HEK293T (cell line): Measurements from ENCODE around the gene OPRL1.

Experiments used
- CTCF ChIA-PET: fragments of 350-600 bp; formaldehyde crosslinking; extraction: SDS; loops from one replicate; lab custom pipeline; 2021; ENCODE audit warnings: antibody characterized with exemption, inconsistent platforms; lab: Yijun Ruan, JAX
- POLR2A ChIA-PET: fragments of 350-600 bp; formaldehyde crosslinking; extraction: SDS; loops from one replicate; lab custom pipeline; 2020; ENCODE audit warnings: antibody characterized with exemption, inconsistent platforms; lab: Yijun Ruan, JAX
- DNase-seq: peaks from one replicate; pipeline ENCODE4 v3.0.0; 2012; ENCODE audit warnings: mixed read lengths; ENCODE audit errors: extremely low spot score
- ARNT ChIP-seq: fragments of 450-650 bp; IDR thresholded peaks from 2 replicates; pipeline ENCODE4 v1.6.1; 2017; ENCODE audit warnings: mild to moderate bottlenecking
- BHLHE40 ChIP-seq: fragments of 450-650 bp; IDR thresholded peaks from 2 replicates; pipeline ENCODE4 v1.6.1; 2016; ENCODE audit warnings: mild to moderate bottlenecking, moderate library complexity, borderline replicate concordance
- CTBP1 ChIP-seq: fragments of 450-650 bp; IDR thresholded peaks from 2 replicates; pipeline ENCODE4 v1.6.1; 2016; ENCODE audit warnings: borderline replicate concordance
- ELF4 ChIP-seq: fragments of 450-650 bp; IDR thresholded peaks from 2 replicates; pipeline ENCODE4 v1.6.1; 2017; ENCODE audit warnings: antibody characterized with exemption
- FOXA1 ChIP-seq: fragments of 450-650 bp; IDR thresholded peaks from 2 replicates; pipeline ENCODE4 v1.6.1; 2016; ENCODE audit warnings: mild to moderate bottlenecking
- FOXK2 ChIP-seq: fragments of 450-650 bp; IDR thresholded peaks from 2 replicates; pipeline ENCODE4 v1.6.1; 2016; ENCODE audit warnings: mild to moderate bottlenecking
- FOXM1 ChIP-seq: fragments of 450-650 bp; IDR thresholded peaks from 2 replicates; pipeline ENCODE4 v1.6.1; 2017; ENCODE audit warnings: mild to moderate bottlenecking, borderline replicate concordance
- HDGF ChIP-seq: fragments of 450-650 bp; IDR thresholded peaks from 2 replicates; pipeline ENCODE4 v1.6.1; 2017; ENCODE audit warnings: antibody characterized with exemption, borderline replicate concordance
- L3MBTL2 ChIP-seq: fragments of 450-650 bp; conservative IDR thresholded peaks from 2 replicates; pipeline ENCODE4 v1.6.1; 2016; ENCODE audit warnings: mild to moderate bottlenecking
- LEF1 ChIP-seq: fragments of 450-650 bp; IDR thresholded peaks from 2 replicates; pipeline ENCODE4 v1.6.1; 2017; ENCODE audit warnings: mild to moderate bottlenecking, borderline replicate concordance
- NFRKB ChIP-seq: fragments of 450-650 bp; IDR thresholded peaks from 2 replicates; pipeline ENCODE4 v1.6.1; 2016; ENCODE audit warnings: mild to moderate bottlenecking, moderate library complexity
- PKNOX1 ChIP-seq: fragments of 450-650 bp; IDR thresholded peaks from 2 replicates; pipeline ENCODE4 v1.6.1; 2016
- SP1 ChIP-seq: fragments of 450-650 bp; IDR thresholded peaks from 2 replicates; pipeline ENCODE4 v1.6.1; 2017
- SUZ12 ChIP-seq: fragments of 450-650 bp; IDR thresholded peaks from 2 replicates; pipeline ENCODE4 v1.6.1; 2016; ENCODE audit warnings: mild to moderate bottlenecking
- TARDBP ChIP-seq: fragments of 450-650 bp; IDR thresholded peaks from 2 replicates; pipeline ENCODE4 v1.6.1; 2016
- ZNF384 ChIP-seq: fragments of 450-650 bp; IDR thresholded peaks from 2 replicates; pipeline ENCODE4 v1.6.1; 2016

The OPRL1 gene

GRCh38 chr20:64136004-64136710, 56.3 kb downstream of the OPRL1 start:
- TF ChIP-seq ZNF384: no peak
- no peak for TF ChIP-seq SP1
- no peak for TF ChIP-seq ARNT
- no peak for TF ChIP-seq BHLHE40
- no peak for TF ChIP-seq ELF4
- no peak for TF ChIP-seq LEF1
- no peak for TF ChIP-seq FOXA1
- no peak for TF ChIP-seq TARDBP
- no peak for TF ChIP-seq FOXK2
- no peak for TF ChIP-seq L3MBTL2
- TF ChIP-seq SUZ12: no peak
- no peak for TF ChIP-seq PKNOX1
- TF ChIP-seq HDGF: no peak
- no peak for TF ChIP-seq NFRKB
- no peak for TF ChIP-seq FOXM1
- TF ChIP-seq CTBP1: no peak
- POLR2A ChIA-PET: no interaction called here
- CTCF ChIA-PET: no interaction called here
- DNase-seq: no peak

- TF ChIP-seq SUZ12: no peak
- TF ChIP-seq L3MBTL2: no peak
- TF ChIP-seq FOXA1: no peak
- no peak for TF ChIP-seq HDGF
- no peak for TF ChIP-seq FOXM1
- TF ChIP-seq SP1: no peak
- TF ChIP-seq CTBP1: no peak
- TF ChIP-seq BHLHE40: no peak
- no peak for DNase-seq
- POLR2A ChIA-PET: no interaction called here
- CTCF ChIA-PET: no interaction called here
Measured at GRCh38 chr20:64137598-64138031, 57.7 kb downstream of the OPRL1 start.

GRCh38 chr20:64138276-64138815, 58.5 kb downstream of the OPRL1 start:
- DNase-seq: no peak
- ChIA-PET POLR2A (no interaction called here), CTCF (no interaction called here)
- no peak for TF ChIP-seq FOXK2
- TF ChIP-seq PKNOX1: no peak
- TF ChIP-seq BHLHE40: no peak
- TF ChIP-seq CTBP1: no peak
- TF ChIP-seq ZNF384: no peak
- no peak for TF ChIP-seq FOXM1
- no peak for TF ChIP-seq ARNT

- ChIA-PET POLR2A (no interaction called here), CTCF (no interaction called here)
- no peak for DNase-seq
Measured at GRCh38 chr20:64139199-64140060, 59.5 kb downstream of the OPRL1 start.

GRCh38 chr20:64140061-64140931, 60.4 kb downstream of the OPRL1 start:
- POLR2A ChIA-PET: no interaction called here
- DNase-seq: no peak
- no peak for TF ChIP-seq FOXM1
- no peak for TF ChIP-seq ARNT
- TF ChIP-seq NFRKB: no peak
- no peak for TF ChIP-seq LEF1
- CTCF ChIA-PET: no interaction called here

More at GRCh38 chr20:64139199-64140060, 59.5 kb downstream of the OPRL1 start:
- TF ChIP-seq FOXM1 (no peak), FOXK2 (no peak), L3MBTL2 (no peak), BHLHE40 (no peak), ELF4 (no peak), CTBP1 (no peak)

GRCh38 chr20:64140956-64141355, 61.1 kb downstream of the OPRL1 start:
- no peak for DNase-seq
- TF ChIP-seq CTBP1 (no peak), ELF4 (no peak), FOXM1 (no peak), HDGF (no peak), SP1 (no peak)
- POLR2A ChIA-PET: no interaction called here
- CTCF ChIA-PET: interaction anchor here (0.8 kb wide), 1 partner anchor 21 kb away, joined by 3 read pairs; no protein-coding TSS in a partner anchor
